K562 (cell line): Measurements from ENCODE around the gene SLC25A11.

Experiments used
- POLR2A ChIP-seq: fragments of 450-650 bp; conservative IDR thresholded peaks from 2 replicates; pipeline ENCODE4 v1.6.1; 2016
- SMAD2 ChIP-seq: fragments of 150-350 bp; IDR thresholded peaks from 2 replicates; pipeline ENCODE4 v1.6.1; 2014; ENCODE audit warnings: low read depth, mild to moderate bottlenecking, low read length

DNA sequence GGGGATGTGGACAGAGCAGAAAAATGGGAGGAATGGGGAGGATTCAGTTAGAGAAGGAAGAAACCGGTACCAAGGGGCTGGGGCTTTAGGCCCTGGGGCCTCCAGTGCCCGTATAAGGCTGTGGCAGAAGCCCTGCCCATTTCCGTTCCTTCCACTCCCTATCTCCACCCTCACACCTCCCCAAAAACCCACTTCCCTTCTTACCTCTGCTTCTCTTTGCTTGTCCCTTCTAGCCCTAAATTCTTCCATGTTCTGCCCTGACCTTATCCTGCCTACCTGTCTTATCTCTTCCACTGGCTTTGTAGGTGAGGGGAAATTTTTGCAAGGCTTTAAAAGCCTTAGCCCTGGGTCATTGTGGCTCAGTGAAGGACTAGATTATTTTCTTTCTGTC lies 4.3 kb upstream of the SLC25A11 start:
- TF ChIP-seq POLR2A (no peak), SMAD2 (no peak)
